GM21528 (cell line): ENCODE data around the gene GLCE.

Experiments used
- ATAC-seq: cut with Tn5 transposase; IDR thresholded peaks from one replicate; pipeline ENCODE4 v1.9.1; 2021; ENCODE audit warnings: mild to moderate bottlenecking, moderate library complexity; ENCODE audit not compliant: unreplicated experiment, low FRiP score

GLCE gene

GRCh38 chr15:69194025-69194827 is 33.8 kb downstream of the GLCE start:
- no peak for ATAC-seq

- no peak for ATAC-seq
These were observed 34.4 kb downstream of the GLCE start for GRCh38 chr15:69194854-69195253.

DNA sequence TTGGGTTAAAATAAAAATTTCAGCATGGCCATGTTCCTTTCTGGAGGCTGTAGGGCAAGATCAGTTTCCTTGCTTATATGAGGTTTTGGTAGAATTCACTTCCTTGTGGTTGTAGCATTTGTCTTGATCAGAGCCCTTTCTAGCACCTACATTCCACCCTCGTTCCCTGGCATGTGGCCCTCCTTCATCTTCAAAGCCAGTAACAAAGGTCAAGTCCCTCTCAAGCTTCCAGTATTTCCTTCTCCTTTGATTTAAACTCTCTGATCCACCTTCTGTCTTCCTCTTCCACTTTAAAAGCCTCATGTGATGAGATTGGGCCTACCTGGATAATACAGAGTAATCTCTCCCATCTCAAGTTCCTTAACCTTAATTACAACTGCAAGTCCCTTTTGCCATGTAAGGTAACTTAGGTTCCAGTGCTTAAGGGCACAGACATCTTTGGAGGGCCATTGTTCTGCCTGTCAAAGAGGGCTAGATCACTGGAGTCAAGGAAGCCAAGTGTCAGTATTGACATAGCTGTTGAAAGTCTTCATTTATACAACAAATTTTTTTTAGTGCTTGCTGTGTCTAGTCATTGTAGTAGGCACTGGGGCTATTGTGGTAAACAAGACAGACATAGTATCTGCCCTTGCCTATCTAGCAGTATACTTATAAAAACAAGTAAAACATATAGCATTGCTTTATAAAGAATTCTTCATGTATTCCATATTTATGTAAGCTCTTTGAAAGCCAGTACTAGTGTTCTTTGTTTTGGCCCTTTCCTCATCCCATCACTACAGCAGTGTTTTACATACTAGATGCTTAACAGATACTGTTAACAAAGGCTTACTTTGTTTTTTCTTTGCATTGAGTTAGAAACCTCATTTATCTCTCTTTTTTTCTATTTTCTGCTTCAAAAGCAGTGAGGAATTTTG is 40.7 kb downstream of the GLCE start:
- ATAC-seq = no peak

GRCh38 chr15:69206079-69206478 is 45.6 kb downstream of the GLCE start:
- ATAC-seq = no peak

- no peak for ATAC-seq
These were observed 49.2 kb downstream of the GLCE start for GRCh38 chr15:69209661-69210060.

- no peak for ATAC-seq
These were observed 50.1 kb downstream of the GLCE start for GRCh38 chr15:69210574-69210973.

- ATAC-seq = no peak
These were observed 53.4 kb downstream of the GLCE start for GRCh38 chr15:69213786-69214185.

DNA sequence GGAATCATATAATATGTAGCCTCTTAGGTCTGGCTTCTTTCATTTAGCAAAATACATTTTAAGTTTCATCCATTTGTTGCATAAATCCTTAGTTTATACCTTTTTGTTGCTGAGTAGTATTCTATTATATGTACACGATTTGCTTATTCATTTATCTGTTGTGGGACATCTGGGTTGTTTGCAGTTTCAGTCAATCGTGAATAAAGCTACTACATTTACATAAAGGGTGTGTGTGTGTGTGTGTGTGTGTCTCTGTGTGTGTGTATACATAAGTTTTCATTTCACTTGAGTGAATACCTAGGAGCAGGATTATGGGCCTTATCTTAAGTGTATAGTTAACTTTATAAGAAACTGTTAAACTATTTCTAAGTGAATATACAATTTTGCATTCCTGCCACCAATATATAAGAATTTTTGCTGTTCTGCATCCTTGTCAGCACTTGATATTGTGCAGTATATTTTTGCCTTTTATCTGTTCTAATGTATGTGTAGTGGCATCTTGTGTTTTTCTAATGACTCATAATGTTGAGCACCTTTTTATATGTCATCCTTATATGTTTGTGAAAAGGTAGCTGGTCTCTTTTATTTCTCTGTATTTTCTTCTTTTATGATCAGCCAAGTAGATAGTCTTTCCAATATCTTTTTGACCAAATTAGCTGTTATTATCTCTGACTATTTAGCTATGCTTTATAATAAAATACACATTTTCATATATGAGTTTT is 55.0 kb downstream of the GLCE start:
- ATAC-seq = no peak

GRCh38 chr15:69217381-69217780 is 56.9 kb downstream of the GLCE start:
- no peak for ATAC-seq

- no peak for ATAC-seq
These were observed 59.3 kb downstream of the GLCE start for GRCh38 chr15:69219690-69220089.

- ATAC-seq = no peak
These were observed 61.6 kb downstream of the GLCE start for GRCh38 chr15:69222002-69222474.

DNA sequence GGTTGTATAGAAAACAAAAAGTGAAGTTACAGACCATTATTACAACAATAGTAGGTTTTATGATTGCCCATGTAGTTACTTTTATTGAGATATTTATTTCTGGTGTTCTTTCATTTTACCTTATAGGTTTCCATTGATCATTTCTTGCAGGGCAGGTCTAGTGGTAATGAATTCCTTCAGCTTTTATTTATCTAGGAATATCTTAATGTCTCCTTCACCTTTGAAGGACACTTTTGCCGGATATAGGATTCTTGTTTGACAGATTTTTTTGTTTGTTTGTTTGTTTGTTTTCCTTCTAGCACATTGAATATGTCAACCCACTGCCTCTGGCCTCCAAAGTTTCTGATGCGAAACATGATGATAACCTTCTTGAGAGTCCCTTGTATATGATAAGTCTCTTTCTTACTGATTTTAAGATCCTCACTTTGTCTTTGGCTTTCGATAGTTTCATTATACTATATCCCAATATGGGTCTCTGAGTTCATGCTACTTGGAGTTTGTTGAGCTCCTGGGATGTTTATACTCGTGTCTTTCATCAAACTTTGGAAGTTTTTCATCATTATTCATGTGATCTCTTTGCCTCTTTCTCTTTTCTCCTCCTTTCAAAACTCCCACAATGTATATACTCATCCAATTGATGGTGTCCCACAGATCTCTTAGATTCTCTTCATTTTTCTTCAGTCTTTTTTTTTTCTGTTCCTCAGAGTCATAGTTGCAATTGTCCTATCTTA is 62.8 kb downstream of the GLCE start:
- no peak for ATAC-seq

DNA sequence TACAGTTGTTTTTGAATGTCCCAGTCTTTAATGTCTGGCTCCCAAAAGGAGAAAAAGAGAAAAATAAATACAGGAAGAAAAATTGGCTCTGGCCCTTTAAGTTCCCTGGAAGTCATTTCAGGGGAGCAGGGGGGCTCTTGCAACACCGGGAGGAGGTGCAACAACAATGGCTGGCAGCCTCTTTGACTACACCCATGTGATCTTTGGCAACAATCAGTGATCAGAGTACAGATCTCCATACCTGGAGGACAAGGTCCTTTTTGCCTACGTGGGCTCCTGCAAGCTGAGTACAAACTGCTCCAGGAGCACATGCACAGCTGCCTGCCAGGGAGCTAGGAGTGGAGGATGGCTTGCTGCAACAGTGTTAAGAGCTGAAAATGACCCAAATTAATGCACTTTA is 63.9 kb downstream of the GLCE start:
- ATAC-seq = no peak

GRCh38 chr15:69225355-69226022 is 65.1 kb downstream of the GLCE start:
- ATAC-seq = no peak

DNA sequence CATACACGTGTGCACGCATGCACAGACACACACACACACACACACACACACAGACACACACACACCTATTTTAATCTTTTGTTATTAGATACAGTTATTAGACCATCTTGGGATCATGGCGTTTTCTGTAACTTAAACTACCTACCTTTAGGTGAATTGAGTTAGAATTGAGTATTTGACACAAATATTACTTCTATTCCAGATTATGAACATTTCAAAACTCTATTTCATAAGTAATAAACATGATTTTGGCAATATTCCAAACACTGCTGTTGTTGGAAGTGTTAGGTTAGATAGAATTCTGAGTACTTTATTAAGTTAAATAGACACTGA is 65.6 kb downstream of the GLCE start:
- ATAC-seq = no peak

GRCh38 chr15:69232144-69232543 is 71.7 kb downstream of the GLCE start:
- ATAC-seq = no peak

- ATAC-seq = no peak
These were observed 72.3 kb downstream of the GLCE start for GRCh38 chr15:69232765-69233164.

DNA sequence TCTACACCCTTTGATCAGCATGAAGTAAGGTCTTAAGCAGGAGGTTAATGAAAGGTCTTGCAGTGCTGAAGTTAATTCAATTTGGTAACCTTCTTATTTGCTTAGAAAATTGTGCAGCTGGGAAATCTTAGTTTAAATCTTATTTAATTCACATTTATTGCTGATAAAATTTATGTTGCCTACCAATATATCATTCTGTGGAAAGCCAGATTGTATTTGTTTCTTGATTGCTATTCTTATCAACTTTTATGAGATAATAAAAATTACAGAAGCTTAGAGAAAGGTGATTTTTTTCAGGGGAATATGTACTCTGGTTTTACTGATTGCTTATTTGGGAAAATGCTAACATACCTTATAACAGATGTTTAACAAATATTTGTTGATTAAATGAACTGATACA is 74.2 kb downstream of the GLCE start:
- ATAC-seq = no peak

DNA sequence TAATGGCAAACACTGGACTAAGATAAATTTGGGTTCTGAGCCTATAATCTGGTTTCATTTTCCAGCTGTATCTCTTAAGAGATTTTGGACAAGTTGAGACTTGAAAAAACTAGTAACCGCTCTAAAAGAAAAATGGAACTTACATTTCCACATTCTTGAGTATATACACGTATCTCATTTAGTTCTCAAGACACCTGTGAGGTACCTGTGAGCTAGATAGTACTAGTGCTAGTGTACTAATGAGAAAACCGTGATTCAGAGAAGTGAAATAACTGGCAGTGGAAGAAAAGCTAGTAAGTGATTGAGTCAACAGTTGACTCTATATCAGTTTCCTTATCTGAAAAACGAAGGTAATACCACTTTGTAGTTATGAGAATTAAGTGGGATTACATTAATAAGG is 76.1 kb downstream of the GLCE start:
- no peak for ATAC-seq

DNA sequence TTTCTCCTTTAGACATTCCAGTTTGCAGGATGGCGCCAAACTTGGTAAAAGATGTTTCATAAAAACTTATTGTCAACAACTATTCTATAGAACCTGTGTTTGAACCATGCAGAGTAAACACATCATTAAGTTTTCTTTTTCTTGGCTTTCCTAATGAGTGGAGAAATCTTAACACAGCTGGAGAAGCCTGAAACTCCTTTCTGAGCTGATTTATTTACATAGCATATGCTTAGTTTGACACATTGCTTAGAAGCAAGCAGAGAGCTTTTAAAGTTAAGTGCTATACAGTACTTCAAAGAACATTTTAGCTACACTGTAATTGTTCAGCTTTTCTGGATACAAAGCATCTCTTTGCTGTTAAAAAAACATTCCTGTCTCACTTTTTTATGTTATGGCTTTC is 77.3 kb downstream of the GLCE start:
- ATAC-seq = no peak
